GM19351 (cell line): ENCODE results near the gene CAMSAP1.

Experiments
- ATAC-seq: cut with Tn5 transposase; IDR thresholded peaks from one replicate; pipeline ENCODE4 v1.9.1; 2021; ENCODE audit warnings: mild to moderate bottlenecking, moderate library complexity; ENCODE audit not compliant: unreplicated experiment

Gene CAMSAP1

GRCh38 chr9:135848341-135849047 is 58.9 kb downstream of the CAMSAP1 start:
- ATAC-seq: no peak

- no peak for ATAC-seq
Measured at GRCh38 chr9:135847833-135848232, 59.5 kb downstream of the CAMSAP1 start.

- ATAC-seq: no peak
Measured at GRCh38 chr9:135840539-135840938, 66.8 kb downstream of the CAMSAP1 start.

- ATAC-seq: no peak
Measured at GRCh38 chr9:135840107-135840506, 67.2 kb downstream of the CAMSAP1 start.

GRCh38 chr9:135839516-135839915 is 67.8 kb downstream of the CAMSAP1 start:
- ATAC-seq: no peak

GRCh38 chr9:135835131-135835530 is 72.2 kb downstream of the CAMSAP1 start:
- no peak for ATAC-seq

- no peak for ATAC-seq
Measured at GRCh38 chr9:135833864-135834263, 73.5 kb downstream of the CAMSAP1 start.

GRCh38 chr9:135830496-135830895 is 76.8 kb downstream of the CAMSAP1 start:
- no peak for ATAC-seq

- no peak for ATAC-seq
Measured at GRCh38 chr9:135828656-135829055, 78.7 kb downstream of the CAMSAP1 start.

- ATAC-seq: no peak
Measured at GRCh38 chr9:135827866-135828580, 79.3 kb downstream of the CAMSAP1 start.

GRCh38 chr9:135827301-135827700 is 80.0 kb downstream of the CAMSAP1 start:
- ATAC-seq: no peak

GRCh38 chr9:135826188-135826545 is 81.2 kb downstream of the CAMSAP1 start:
- no peak for ATAC-seq

- no peak for ATAC-seq
Measured at GRCh38 chr9:135825435-135826187, 81.7 kb downstream of the CAMSAP1 start.

- no peak for ATAC-seq
Measured at GRCh38 chr9:135823036-135823435, 84.3 kb downstream of the CAMSAP1 start.

- ATAC-seq: no peak
Measured at GRCh38 chr9:135822374-135822755, 85.0 kb downstream of the CAMSAP1 start.

- no peak for ATAC-seq
Measured at GRCh38 chr9:135821733-135822373, 85.5 kb downstream of the CAMSAP1 start.

- ATAC-seq: no peak
Measured at GRCh38 chr9:135821116-135821515, 86.2 kb downstream of the CAMSAP1 start.

- ATAC-seq: no peak
Measured at GRCh38 chr9:135820661-135821060, 86.7 kb downstream of the CAMSAP1 start.

GRCh38 chr9:135819905-135820304 is 87.4 kb downstream of the CAMSAP1 start:
- no peak for ATAC-seq

- no peak for ATAC-seq
Measured at GRCh38 chr9:135818718-135819475, 88.4 kb downstream of the CAMSAP1 start.
